GM18907 (cell line): Measurements from ENCODE around the gene MS4A18.
"Not testable (repeated sequence)": the region's sequence is repeated elsewhere in the genome, so short reads cannot be mapped to it uniquely, and the experiment has no call there.

Experiments used
- ATAC-seq: cut with Tn5 transposase; IDR thresholded peaks from one replicate; pipeline ENCODE4 v1.9.1; 2021; ENCODE audit warnings: mild to moderate bottlenecking, moderate library complexity; ENCODE audit not compliant: unreplicated experiment

The MS4A18 gene

GRCh38 chr11:60734279-60734678 is 9.8 kb downstream of the MS4A18 start:
- no peak for ATAC-seq

GRCh38 chr11:60739114-60739513 is 14.6 kb downstream of the MS4A18 start:
- no peak for ATAC-seq

GRCh38 chr11:60740573-60740972 is 16.1 kb downstream of the MS4A18 start:
- no peak for ATAC-seq

DNA sequence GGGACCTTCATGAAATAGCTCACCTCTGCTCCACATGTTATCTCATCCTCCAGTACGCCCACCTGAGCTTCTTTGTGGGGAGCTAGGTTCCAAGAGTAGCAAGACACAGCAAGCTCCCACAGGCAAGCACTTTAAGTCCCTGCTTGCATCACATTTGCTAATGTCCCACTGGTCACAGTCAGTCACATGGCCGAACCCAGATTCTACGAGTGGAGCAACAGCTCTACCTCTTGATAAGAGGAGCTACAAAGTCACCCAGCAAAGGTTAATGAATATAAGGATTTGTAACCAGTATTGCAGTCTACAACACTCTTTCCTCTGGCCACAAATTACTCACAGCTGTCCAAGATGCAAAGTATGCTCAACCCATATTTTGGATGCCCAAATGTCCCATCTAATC is 16.9 kb downstream of the MS4A18 start:
- no peak for ATAC-seq

- ATAC-seq: no peak
Measured at GRCh38 chr11:60743058-60743457, 18.5 kb downstream of the MS4A18 start.

GRCh38 chr11:60744114-60744513 is 19.6 kb downstream of the MS4A18 start:
- no peak for ATAC-seq

GRCh38 chr11:60747359-60747873 is 22.9 kb downstream of the MS4A18 start:
- no peak for ATAC-seq

- ATAC-seq: no peak
Measured at GRCh38 chr11:60748225-60748624, 23.7 kb downstream of the MS4A18 start.

- ATAC-seq: no peak
Measured at GRCh38 chr11:60748821-60749220, 24.3 kb downstream of the MS4A18 start.

- no peak for ATAC-seq
Measured at GRCh38 chr11:60750911-60751310, 26.4 kb downstream of the MS4A18 start.

GRCh38 chr11:60753309-60753708 is 28.8 kb downstream of the MS4A18 start:
- no peak for ATAC-seq

- no peak for ATAC-seq
Measured at GRCh38 chr11:60754887-60755286, 30.4 kb downstream of the MS4A18 start.

DNA sequence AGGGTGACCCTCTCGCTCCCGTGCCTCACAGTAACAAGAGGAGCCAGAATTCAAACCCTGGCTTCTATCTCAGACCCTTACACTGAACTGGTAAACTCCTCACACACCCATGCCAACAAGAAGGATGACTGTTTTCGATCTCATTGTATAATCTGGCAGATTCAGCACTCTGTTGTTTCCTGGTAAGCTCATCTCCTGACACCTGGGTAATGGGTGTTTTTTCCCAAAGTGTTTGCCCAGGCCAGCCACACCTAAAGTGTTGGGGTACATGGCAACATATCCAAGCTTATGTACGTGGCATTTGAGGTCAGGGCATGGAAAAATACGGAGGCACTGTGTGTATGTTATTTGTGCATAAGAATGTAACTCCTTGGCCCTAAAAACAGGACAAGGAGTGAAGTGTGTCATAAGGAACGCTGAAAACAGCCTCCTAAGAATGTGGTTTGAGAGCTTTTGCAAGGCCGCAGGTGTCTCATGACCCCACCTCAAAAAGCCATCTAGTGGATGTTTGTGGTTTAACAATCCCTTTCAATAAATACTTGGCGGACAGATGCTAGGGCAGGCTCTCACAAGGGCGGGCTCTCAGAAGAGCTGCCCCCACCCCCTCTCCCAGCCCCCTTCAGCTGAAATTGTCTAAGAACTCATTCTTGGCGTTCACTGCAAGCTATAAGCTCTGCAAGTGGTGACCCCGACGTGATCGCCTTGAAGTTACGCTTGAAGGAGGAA is 31.9 kb downstream of the MS4A18 start, which contains the start of gene MS4A15:
MS4A15 (plus strand) TSS at position 561 of the 726 bp plus-strand sequence. CDS start 6,867 bp downstream, outside the sequence.
- no peak for ATAC-seq

GRCh38 chr11:60757231-60757800 is 32.8 kb downstream of the MS4A18 start:
- no peak for ATAC-seq

DNA sequence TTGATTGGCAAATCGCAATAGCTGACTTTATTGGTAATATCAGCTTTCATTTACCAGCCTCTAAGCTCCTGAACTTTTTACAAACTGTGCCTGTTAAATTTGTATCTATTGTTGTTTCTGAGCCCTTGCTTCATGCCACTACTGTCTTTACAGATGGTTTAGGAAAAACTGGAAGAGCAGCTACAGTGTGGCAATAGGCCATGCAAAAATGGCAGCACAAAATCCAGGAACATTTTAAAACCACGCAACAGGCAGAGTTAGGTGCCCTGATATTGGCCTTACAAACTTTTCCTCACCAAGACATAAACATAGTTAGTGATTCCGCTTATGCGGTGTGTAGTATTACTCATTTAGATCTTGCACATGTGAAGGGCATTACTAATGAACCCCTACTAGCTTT is 34.2 kb downstream of the MS4A18 start:
- not testable (repeated sequence) for ATAC-seq

DNA sequence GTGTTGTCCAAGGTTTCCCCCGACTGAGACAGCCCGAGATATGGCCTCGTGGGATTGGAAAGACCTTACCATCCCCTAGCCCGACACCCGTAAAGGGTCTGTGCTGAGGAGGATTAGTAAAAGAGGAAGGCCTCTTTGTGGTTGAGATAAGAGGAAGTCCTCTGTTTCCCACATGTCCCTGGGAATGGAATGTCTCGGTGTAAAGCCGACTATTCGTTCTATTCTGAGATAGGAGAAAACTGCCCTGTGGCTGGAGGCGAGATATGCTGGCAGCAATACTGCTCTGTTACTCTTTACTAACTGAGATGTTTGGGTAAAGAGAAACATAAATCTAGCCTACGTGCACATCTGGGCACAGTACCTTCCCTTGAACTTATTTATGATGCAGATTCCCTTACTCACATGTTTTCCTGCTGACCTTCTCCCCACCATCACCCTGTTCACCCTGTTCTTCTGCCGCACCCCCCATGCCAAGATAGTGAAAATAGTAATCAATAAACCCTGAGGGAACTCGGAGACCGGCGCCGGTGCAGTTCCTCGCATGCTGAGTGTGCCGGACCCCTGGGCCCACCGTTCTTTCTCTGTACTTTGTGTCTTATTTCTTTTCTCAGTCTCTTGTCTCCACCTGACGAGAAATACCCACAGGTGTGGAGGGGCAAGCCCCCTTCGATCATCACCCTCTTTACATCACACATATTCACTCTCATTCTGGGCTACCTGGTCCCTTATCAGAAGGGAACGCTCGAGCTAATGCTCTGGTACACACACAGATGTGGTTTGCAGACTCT is 35.1 kb downstream of the MS4A18 start:
- not testable (repeated sequence) for ATAC-seq

DNA sequence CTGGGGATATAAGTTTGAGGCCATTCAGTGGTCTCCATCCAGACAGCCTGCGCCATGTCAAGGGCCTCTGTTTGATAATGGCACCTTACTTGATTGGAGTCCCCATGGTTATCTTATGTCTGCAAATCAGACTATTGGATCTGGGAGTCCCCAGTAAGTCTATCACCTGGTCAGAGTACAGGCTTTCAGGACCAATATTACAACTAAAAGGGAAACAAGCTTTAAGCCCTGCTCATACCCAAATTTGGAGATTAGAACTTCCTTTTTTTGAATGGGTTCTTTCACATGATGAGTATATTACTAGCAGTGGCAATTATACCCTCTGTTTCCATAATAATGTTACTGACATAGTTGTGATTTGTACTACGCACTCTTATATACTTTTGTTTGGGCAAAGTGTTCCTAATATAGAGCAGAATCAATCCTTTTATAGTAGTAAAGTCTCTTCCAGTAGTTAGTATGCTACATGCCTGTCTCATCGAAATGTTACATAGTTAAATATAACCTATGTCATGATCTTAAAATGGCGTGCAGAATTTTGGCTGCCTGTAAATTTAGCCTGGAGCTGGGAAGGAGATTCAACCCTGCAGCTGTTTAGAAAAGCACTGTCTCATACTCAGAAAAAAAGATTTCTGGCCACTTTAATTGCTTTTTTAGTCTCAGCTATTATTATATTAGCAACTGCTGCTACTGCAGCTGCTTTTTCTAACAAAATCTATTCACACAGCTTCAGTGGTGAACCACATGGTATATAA is 37.1 kb downstream of the MS4A18 start:
- peak; percentile 33 for ATAC-seq

DNA sequence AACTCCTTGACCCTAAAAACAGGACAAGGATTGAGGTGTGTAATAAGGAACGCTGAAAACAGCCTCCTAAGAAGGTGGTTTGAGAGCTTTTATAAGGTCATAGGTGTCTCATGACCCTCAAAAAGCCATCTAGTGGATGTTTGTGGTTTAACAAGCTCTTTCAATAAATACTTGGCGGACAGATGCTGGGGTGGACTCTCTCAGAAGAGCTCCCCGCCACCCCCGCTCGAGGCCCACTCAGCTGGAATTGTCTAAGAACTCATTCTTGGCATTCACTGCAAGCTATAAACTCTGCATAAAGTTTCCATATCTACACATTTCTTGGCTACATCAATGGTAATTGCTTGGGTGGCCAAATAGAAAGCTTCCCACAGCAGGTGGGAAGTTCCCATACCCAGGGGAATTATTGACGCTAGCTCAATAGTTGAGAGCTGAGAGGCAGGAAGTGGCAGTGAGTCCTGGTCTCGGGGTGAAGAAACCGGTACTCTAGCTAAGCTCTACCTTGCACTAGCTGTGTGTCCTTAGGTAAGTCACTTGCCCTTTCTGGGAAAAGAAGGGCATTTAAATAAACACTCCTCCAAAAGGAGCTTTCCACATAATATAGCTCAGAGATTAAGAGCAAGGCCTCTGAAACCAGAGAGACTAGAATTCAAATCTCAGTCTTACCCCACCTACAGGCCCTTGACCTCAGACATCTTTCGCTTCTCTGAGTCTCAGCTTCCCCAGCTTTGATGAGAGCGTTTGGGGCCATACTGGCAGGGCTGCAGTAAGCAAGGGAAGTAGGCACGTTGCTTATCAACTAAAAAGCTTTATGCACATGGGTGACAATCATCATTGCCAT is 38.6 kb downstream of the MS4A18 start:
- ATAC-seq: peak; percentile 76

DNA sequence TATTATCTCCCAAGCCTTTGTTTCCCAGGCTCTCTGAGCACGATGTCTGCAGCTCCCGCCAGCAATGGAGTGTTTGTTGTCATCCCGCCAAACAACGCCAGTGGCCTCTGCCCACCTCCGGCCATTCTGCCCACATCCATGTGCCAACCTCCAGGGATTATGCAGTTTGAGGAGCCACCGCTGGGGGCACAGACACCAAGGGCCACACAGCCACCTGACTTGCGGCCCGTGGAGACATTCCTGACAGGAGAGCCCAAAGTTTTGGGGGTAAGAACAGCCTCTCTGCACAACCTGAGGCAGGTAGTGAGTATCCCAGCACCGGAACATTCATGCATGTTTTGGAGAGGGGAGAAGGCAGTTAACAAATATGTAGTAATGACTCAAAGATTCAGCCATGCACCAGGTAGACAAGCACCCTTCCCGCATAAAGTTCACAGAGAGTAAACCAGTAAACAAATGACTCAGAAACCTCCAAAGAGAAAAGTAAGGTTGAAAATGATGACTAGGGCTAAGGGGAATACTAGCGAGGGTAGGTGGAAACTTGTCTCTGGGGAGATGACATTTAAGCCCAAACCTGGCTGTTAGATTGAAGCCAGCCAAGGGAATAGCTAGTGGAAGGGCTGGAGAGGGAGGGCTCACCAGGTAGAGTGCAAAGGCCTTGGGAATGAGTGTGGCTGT is 39.3 kb downstream of the MS4A18 start:
- no peak for ATAC-seq
